Mesendoderm (in vitro differentiated cells): ENCODE data around the gene ADAMTS16.

Experiments used
- DNase-seq: peaks from one replicate; pipeline ENCODE4 v3.0.0; 2013
- H2AK5ac ChIP-seq: 2 replicates; pipeline ENCODE4 v1.6.1; 2013; ENCODE audit warnings: low read length, inconsistent platforms
- H2BK120ac ChIP-seq: 2 replicates; pipeline ENCODE4 v1.6.1; 2013; ENCODE audit warnings: low read depth, mild to moderate bottlenecking, low read length, moderate library complexity, mixed read lengths
- H2BK15ac ChIP-seq: replicated peaks from 2 replicates; pipeline ENCODE4 v1.6.1; 2013; ENCODE audit warnings: low read depth, mild to moderate bottlenecking, moderate library complexity
- H2BK5ac ChIP-seq: 2 replicates; pipeline ENCODE4 v1.6.1; 2013; ENCODE audit warnings: low read length, inconsistent platforms
- H3K18ac ChIP-seq: 2 replicates; pipeline ENCODE4 v1.6.1; 2013; ENCODE audit warnings: mild to moderate bottlenecking, low read length, mixed read lengths
- H3K23ac ChIP-seq: one replicate; pipeline ENCODE4 v1.6.1; 2013; ENCODE audit warnings: low read length
- H3K27ac ChIP-seq: 2 replicates; pipeline ENCODE4 v1.5.1; 2013; ENCODE audit warnings: low read depth, mild to moderate bottlenecking, inconsistent platforms, low read length, moderate library complexity
- H3K27me3 ChIP-seq: 2 replicates; pipeline ENCODE4 v1.6.1; 2013; ENCODE audit warnings: low read length, control low read depth, mild to moderate bottlenecking, inconsistent platforms; ENCODE audit not compliant: insufficient read depth, poor library complexity
- H3K36me3 ChIP-seq: 2 replicates; pipeline ENCODE4 v1.6.1; 2013; ENCODE audit warnings: low read length, inconsistent platforms; ENCODE audit not compliant: control insufficient read depth, insufficient read depth
- H3K4ac ChIP-seq: one replicate; pipeline ENCODE4 v1.6.1; 2013; ENCODE audit warnings: low read depth, mild to moderate bottlenecking, low read length, moderate library complexity
- H3K4me1 ChIP-seq: 2 replicates; pipeline ENCODE4 v1.6.1; 2013; ENCODE audit warnings: low read depth, low read length, inconsistent platforms; ENCODE audit not compliant: control insufficient read depth
- H3K4me2 ChIP-seq: 2 replicates; pipeline ENCODE4 v1.6.1; 2013; ENCODE audit warnings: low read length
- H3K4me3 ChIP-seq: 2 replicates; pipeline ENCODE4 v1.5.1; 2013; ENCODE audit warnings: mild to moderate bottlenecking, low read length
- H3K56ac ChIP-seq: one replicate; pipeline ENCODE4 v1.6.1; 2013; ENCODE audit warnings: low read length
- H3K79me1 ChIP-seq: 2 replicates; pipeline ENCODE4 v1.6.1; 2013; ENCODE audit warnings: low read length, inconsistent platforms
- H3K79me2 ChIP-seq: 2 replicates; pipeline ENCODE4 v1.6.1; 2013; ENCODE audit warnings: mild to moderate bottlenecking, low read length; ENCODE audit not compliant: control insufficient read depth, insufficient read depth
- H3K9ac ChIP-seq: 2 replicates; pipeline ENCODE4 v1.6.1; 2013; ENCODE audit warnings: low read length, inconsistent platforms
- H4K5ac ChIP-seq: one replicate; pipeline ENCODE4 v1.6.1; 2013; ENCODE audit warnings: low read length
- H4K8ac ChIP-seq: one replicate; pipeline ENCODE4 v1.6.1; 2013; ENCODE audit warnings: low read depth, mild to moderate bottlenecking, control low read depth, low read length, moderate library complexity
- WGBS: extraction: QIAGEN DNeasy Blood & Tissue Kit; methylation state at CpG from one replicate; pipeline ENCODE4 v1.1.7; 2013; ENCODE audit warnings: low lambda C conversion rate, missing lambda C conversion rate; ENCODE audit not compliant: insufficient coverage; ENCODE audit errors: extremely low coverage; 5-methylcytosine and 5-hydroxymethylcytosine counted together

The ADAMTS16 gene

GRCh38 chr5:5330728-5331452, 190.8 kb downstream of the ADAMTS16 start:
- Histone ChIP-seq H2BK5ac (no peak overlapping the region), H4K5ac (no peak overlapping the region), H3K4me1 (peaks cover 1% of the 10 kb centered on the region), H3K79me1 (no peaks in the 10 kb centered on the region), H3K4me2 (no peak overlapping the region), H2AK5ac (no peak overlapping the region), H3K27me3 (no peaks in the 10 kb centered on the region), H2BK15ac (no peak overlapping the region), H3K4me3 (no peak overlapping the region), H3K18ac (no peak overlapping the region), H3K23ac (no peak overlapping the region), H3K27ac (no peak overlapping the region), H3K9ac (no peak overlapping the region), H3K36me3 (no peaks in the 10 kb centered on the region), H3K4ac (no peak overlapping the region), H2BK120ac (no peak overlapping the region), H3K56ac (no peak overlapping the region), H3K79me2 (no peaks in the 10 kb centered on the region), H4K8ac (no peak overlapping the region)
- no CpG with 5 or more reads among the region's 4 CpGs for WGBS
- no peak for DNase-seq

- no peak overlapping the region for H2BK15ac ChIP-seq
- H3K27ac ChIP-seq = no peak overlapping the region
- H3K36me3 ChIP-seq = no peaks in the 10 kb centered on the region
- H4K8ac ChIP-seq = no peak overlapping the region
- H3K4me3 ChIP-seq = no peak overlapping the region
- no peak overlapping the region for H3K4ac ChIP-seq
- H2AK5ac ChIP-seq = no peak overlapping the region
- H4K5ac ChIP-seq = no peak overlapping the region
- H3K23ac ChIP-seq = no peak overlapping the region
- H2BK5ac ChIP-seq = no peak overlapping the region
- H3K27me3 ChIP-seq = no peaks in the 10 kb centered on the region
- no peaks in the 10 kb centered on the region for H3K79me2 ChIP-seq
- H3K9ac ChIP-seq = no peak overlapping the region
- H3K79me1 ChIP-seq = no peaks in the 10 kb centered on the region
- H3K56ac ChIP-seq = no peak overlapping the region
- no peak overlapping the region for H3K18ac ChIP-seq
- DNase-seq = no peak
- no peak overlapping the region for H2BK120ac ChIP-seq
- H3K4me1 ChIP-seq = no peaks in the 10 kb centered on the region
- H3K4me2 ChIP-seq = no peak overlapping the region
- no CpG with 5 or more reads among the region's 6 CpGs for WGBS
These were observed 191.7 kb downstream of the ADAMTS16 start for GRCh38 chr5:5331848-5332247.

- H3K27me3 ChIP-seq = no peaks in the 10 kb centered on the region
- no peak overlapping the region for H3K18ac ChIP-seq
- H3K79me1 ChIP-seq = no peaks in the 10 kb centered on the region
- H4K5ac ChIP-seq = no peak overlapping the region
- no peaks in the 10 kb centered on the region for H3K4me1 ChIP-seq
- no peak overlapping the region for H2AK5ac ChIP-seq
- no peak overlapping the region for H2BK5ac ChIP-seq
- H3K4ac ChIP-seq = no peak overlapping the region
- no peak overlapping the region for H3K27ac ChIP-seq
- no peak overlapping the region for H3K9ac ChIP-seq
- H3K36me3 ChIP-seq = no peaks in the 10 kb centered on the region
- H3K4me3 ChIP-seq = no peak overlapping the region
- H3K23ac ChIP-seq = no peak overlapping the region
- WGBS = no CpG with 5 or more reads among the region's 4 CpGs
- DNase-seq = no peak
- H2BK15ac ChIP-seq = no peak overlapping the region
- H2BK120ac ChIP-seq = no peak overlapping the region
- H3K79me2 ChIP-seq = no peaks in the 10 kb centered on the region
- H4K8ac ChIP-seq = no peak overlapping the region
- H3K56ac ChIP-seq = no peak overlapping the region
- no peak overlapping the region for H3K4me2 ChIP-seq
These were observed 192.2 kb downstream of the ADAMTS16 start for GRCh38 chr5:5332287-5332686.

- Histone ChIP-seq H3K9ac (no peak overlapping the region), H3K27me3 (no peaks in the 10 kb centered on the region), H3K4ac (no peak overlapping the region), H2BK5ac (no peak overlapping the region), H2BK120ac (no peak overlapping the region), H2AK5ac (no peak overlapping the region), H3K27ac (no peak overlapping the region), H3K4me2 (no peak overlapping the region), H2BK15ac (no peak overlapping the region), H4K5ac (no peak overlapping the region), H3K18ac (no peak overlapping the region), H3K23ac (no peak overlapping the region), H3K36me3 (no peaks in the 10 kb centered on the region), H3K79me1 (no peaks in the 10 kb centered on the region), H3K79me2 (no peaks in the 10 kb centered on the region), H3K4me1 (peaks cover 2% of the 10 kb centered on the region), H3K4me3 (no peak overlapping the region), H3K56ac (no peak overlapping the region), H4K8ac (no peak overlapping the region)
- no peak for DNase-seq
These were observed 195.0 kb downstream of the ADAMTS16 start for GRCh38 chr5:5335107-5335506.

GRCh38 chr5:5335700-5336264, 195.7 kb downstream of the ADAMTS16 start:
- Histone ChIP-seq H4K5ac (no peak overlapping the region), H3K27ac (no peak overlapping the region), H3K23ac (no peak overlapping the region), H3K4me2 (no peak overlapping the region), H3K79me1 (no peaks in the 10 kb centered on the region), H3K27me3 (no peaks in the 10 kb centered on the region), H3K79me2 (no peaks in the 10 kb centered on the region), H2BK120ac (no peak overlapping the region), H3K18ac (no peak overlapping the region), H3K56ac (no peak overlapping the region), H3K4ac (no peak overlapping the region), H4K8ac (no peak overlapping the region), H2BK15ac (no peak overlapping the region), H2BK5ac (no peak overlapping the region), H3K4me1 (peaks cover 3% of the 10 kb centered on the region), H3K9ac (no peak overlapping the region), H3K4me3 (no peak overlapping the region), H2AK5ac (no peak overlapping the region), H3K36me3 (no peaks in the 10 kb centered on the region)
- no CpG with 5 or more reads among the region's 4 CpGs for WGBS
- peak; percentile 45 for DNase-seq

- Histone ChIP-seq H3K4ac (no peak overlapping the region), H3K79me2 (no peaks in the 10 kb centered on the region), H3K27me3 (no peaks in the 10 kb centered on the region), H3K9ac (no peak overlapping the region), H3K56ac (no peak overlapping the region), H3K79me1 (no peaks in the 10 kb centered on the region), H3K4me2 (no peak overlapping the region), H2BK120ac (no peak overlapping the region), H4K5ac (no peak overlapping the region), H2BK5ac (no peak overlapping the region), H3K36me3 (no peaks in the 10 kb centered on the region), H3K27ac (no peak overlapping the region), H2BK15ac (no peak overlapping the region), H2AK5ac (no peak overlapping the region), H3K4me1 (peaks cover 3% of the 10 kb centered on the region), H4K8ac (no peak overlapping the region), H3K4me3 (no peak overlapping the region), H3K18ac (no peak overlapping the region), H3K23ac (no peak overlapping the region)
- DNase-seq = no peak
- no CpG with 5 or more reads among the region's 4 CpGs for WGBS
These were observed 199.1 kb downstream of the ADAMTS16 start for GRCh38 chr5:5339257-5339656.
